SK-N-SH treated with all-trans-retinoic acid at 6 μM for 48 hours (cell line): ENCODE measurements around the gene CSNK1G1.
"Not testable (repeated sequence)": the region's sequence is repeated elsewhere in the genome, so short reads cannot be mapped to it uniquely, and the experiment has no call there.

Experiments used
- ATAC-seq: fragments of 200-7000 bp; cut with Tn5 transposase; 3 replicates; pipeline ENCODE4 v1.9.1; 2020; ENCODE audit warnings: mild to moderate bottlenecking, moderate library complexity
- ARNTL ChIP-seq: fragments of 450-650 bp; formaldehyde crosslinking; IDR thresholded peaks from 2 replicates; pipeline ENCODE4 v1.5.0; 2020; ENCODE audit warnings: low read depth, mild to moderate bottlenecking, moderate library complexity, borderline replicate concordance
- BACH2 ChIP-seq: fragments of 250-450 bp; sonication (Bioruptor Pico); IDR thresholded peaks from 2 replicates; pipeline ENCODE4 v1.9.0; 2021; ENCODE audit warnings: mild to moderate bottlenecking, borderline replicate concordance
- CREB5 ChIP-seq: fragments of 250-450 bp; sonication (Bioruptor Pico); IDR thresholded peaks from 2 replicates; pipeline ENCODE4 v1.5.1; 2020; ENCODE audit warnings: low read depth, mild to moderate bottlenecking, moderate library complexity
- CSRNP3 ChIP-seq: fragments of 250-450 bp; sonication (Bioruptor Pico); IDR thresholded peaks from 2 replicates; pipeline ENCODE4 v1.5.1; 2021; ENCODE audit warnings: mild to moderate bottlenecking, moderate library complexity
- ESRRG ChIP-seq: fragments of 250-450 bp; sonication (Bioruptor Pico); IDR thresholded peaks from 2 replicates; pipeline ENCODE4 v1.6.1; 2021; ENCODE audit warnings: mild to moderate bottlenecking
- GLIS3 ChIP-seq: fragments of 250-450 bp; sonication (Bioruptor Pico); IDR thresholded peaks from 2 replicates; pipeline ENCODE4 v1.5.0; 2020; ENCODE audit warnings: mild to moderate bottlenecking, moderate library complexity
- ISL1 ChIP-seq: fragments of 250-450 bp; sonication (Bioruptor Pico); IDR thresholded peaks from 2 replicates; pipeline ENCODE4 v2.1.2; 2022; ENCODE audit warnings: mild to moderate bottlenecking, moderate library complexity
- OSR1 ChIP-seq: fragments of 250-450 bp; sonication (Bioruptor Pico); IDR thresholded peaks from 2 replicates; pipeline ENCODE4 v1.8.0; 2022; ENCODE audit warnings: moderate library complexity, mild to moderate bottlenecking, inconsistent platforms
- PATZ1 ChIP-seq: fragments of 250-450 bp; sonication (Bioruptor Pico); IDR thresholded peaks from 2 replicates; pipeline ENCODE4 v1.8.0; 2020; ENCODE audit warnings: mild to moderate bottlenecking, moderate library complexity, borderline replicate concordance
- POU6F1 ChIP-seq: fragments of 250-450 bp; sonication (Bioruptor Pico); IDR thresholded peaks from 2 replicates; pipeline ENCODE4 v1.8.0; 2021; ENCODE audit warnings: low read depth, mild to moderate bottlenecking, moderate library complexity, borderline replicate concordance
- PPARA ChIP-seq: fragments of 250-450 bp; sonication (Bioruptor Pico); IDR thresholded peaks from 2 replicates; pipeline ENCODE4 v1.5.0; 2020; ENCODE audit warnings: mild to moderate bottlenecking, borderline replicate concordance
- RARB ChIP-seq: fragments of 250-450 bp; sonication (Bioruptor Pico); IDR thresholded peaks from 2 replicates; pipeline ENCODE4 v1.8.0; 2021; ENCODE audit warnings: mild to moderate bottlenecking, moderate library complexity
- SNAI2 ChIP-seq: fragments of 250-450 bp; sonication (Bioruptor Pico); IDR thresholded peaks from 2 replicates; pipeline ENCODE4 v1.5.0; 2020; ENCODE audit warnings: mild to moderate bottlenecking, moderate library complexity
- TCF4 ChIP-seq: fragments of 250-450 bp; sonication (Bioruptor Pico); IDR thresholded peaks from 2 replicates; pipeline ENCODE4 v1.8.0; 2021; ENCODE audit warnings: mild to moderate bottlenecking, moderate library complexity, borderline replicate concordance
- TSHZ2 ChIP-seq: fragments of 250-450 bp; sonication (Bioruptor Pico); IDR thresholded peaks from 2 replicates; pipeline ENCODE4 v1.5.0; 2020; ENCODE audit warnings: mild to moderate bottlenecking, moderate library complexity
- ZC3H10 ChIP-seq: fragments of 250-450 bp; sonication (Bioruptor Pico); IDR thresholded peaks from 2 replicates; pipeline ENCODE4 v1.5.1; 2021; ENCODE audit warnings: mild to moderate bottlenecking, moderate library complexity
- ZFP3 ChIP-seq: fragments of 250-450 bp; sonication (Bioruptor Pico); IDR thresholded peaks from 2 replicates; pipeline ENCODE4 v1.5.0; 2020; ENCODE audit warnings: mild to moderate bottlenecking, moderate library complexity
- ZFP30 ChIP-seq: fragments of 450-650 bp; formaldehyde crosslinking; IDR thresholded peaks from 2 replicates; pipeline ENCODE4 v1.5.0; 2022; ENCODE audit warnings: mild to moderate bottlenecking, moderate library complexity
- ZNF70 ChIP-seq: fragments of 450-650 bp; formaldehyde crosslinking; IDR thresholded peaks from 2 replicates; pipeline ENCODE4 v1.5.0; 2020; ENCODE audit warnings: mild to moderate bottlenecking, moderate library complexity

Gene CSNK1G1

GRCh38 chr15:64222573-64223366 lies 133.2 kb downstream of the CSNK1G1 start:
- TF ChIP-seq ZFP3 (CRISPR knock-in tag): no peak
- no peak for TF ChIP-seq ISL1 (CRISPR knock-in tag)
- TF ChIP-seq OSR1: no peak
- TF ChIP-seq CREB5 (CRISPR knock-in tag): no peak
- TF ChIP-seq CSRNP3 (CRISPR knock-in tag): no peak
- no peak for TF ChIP-seq PPARA (CRISPR knock-in tag)
- no peak for TF ChIP-seq TCF4 (CRISPR knock-in tag)
- no peak for TF ChIP-seq SNAI2
- no peak for TF ChIP-seq ZFP30 (CRISPR knock-in tag)
- ATAC-seq: no peak

- not testable (repeated sequence) for ATAC-seq
These were observed 134.1 kb downstream of the CSNK1G1 start for GRCh38 chr15:64221911-64222310.

GRCh38 chr15:64217429-64217750 lies 138.6 kb downstream of the CSNK1G1 start:
- not testable (repeated sequence) for ATAC-seq

GRCh38 chr15:64216730-64217428 lies 139.1 kb downstream of the CSNK1G1 start:
- TF ChIP-seq ISL1 (CRISPR knock-in tag): no peak
- TF ChIP-seq PATZ1 (CRISPR knock-in tag): no peak
- no peak for TF ChIP-seq PPARA (CRISPR knock-in tag)
- TF ChIP-seq ZFP30 (CRISPR knock-in tag): no peak
- no peak for TF ChIP-seq ARNTL (CRISPR knock-in tag)
- TF ChIP-seq ZC3H10 (CRISPR knock-in tag): no peak
- TF ChIP-seq POU6F1 (CRISPR knock-in tag): no peak
- TF ChIP-seq BACH2 (CRISPR knock-in tag): no peak
- no peak for TF ChIP-seq ZNF70 (CRISPR knock-in tag)
- no peak for TF ChIP-seq TSHZ2 (CRISPR knock-in tag)
- no peak for TF ChIP-seq RARB (CRISPR knock-in tag)
- TF ChIP-seq ESRRG (CRISPR knock-in tag): no peak
- no peak for TF ChIP-seq SNAI2
- no peak for TF ChIP-seq GLIS3 (CRISPR knock-in tag)
- TF ChIP-seq, all 23 proteins: peak for 0
- ATAC-seq: peak; percentile 40; the same call in 2 of the 3 replicates
